HG03097 (cell line): ENCODE results near the gene RAC2.

Source experiments
- ATAC-seq: cut with Tn5 transposase; IDR thresholded peaks from one replicate; pipeline ENCODE4 v1.9.1; 2021; ENCODE audit not compliant: unreplicated experiment, low FRiP score

The RAC2 gene

GRCh38 chr22:37179622-37180420 lies 64.2 kb downstream of the RAC2 start:
- no peak for ATAC-seq

GRCh38 chr22:37179126-37179470 lies 65.0 kb downstream of the RAC2 start:
- ATAC-seq = no peak

DNA sequence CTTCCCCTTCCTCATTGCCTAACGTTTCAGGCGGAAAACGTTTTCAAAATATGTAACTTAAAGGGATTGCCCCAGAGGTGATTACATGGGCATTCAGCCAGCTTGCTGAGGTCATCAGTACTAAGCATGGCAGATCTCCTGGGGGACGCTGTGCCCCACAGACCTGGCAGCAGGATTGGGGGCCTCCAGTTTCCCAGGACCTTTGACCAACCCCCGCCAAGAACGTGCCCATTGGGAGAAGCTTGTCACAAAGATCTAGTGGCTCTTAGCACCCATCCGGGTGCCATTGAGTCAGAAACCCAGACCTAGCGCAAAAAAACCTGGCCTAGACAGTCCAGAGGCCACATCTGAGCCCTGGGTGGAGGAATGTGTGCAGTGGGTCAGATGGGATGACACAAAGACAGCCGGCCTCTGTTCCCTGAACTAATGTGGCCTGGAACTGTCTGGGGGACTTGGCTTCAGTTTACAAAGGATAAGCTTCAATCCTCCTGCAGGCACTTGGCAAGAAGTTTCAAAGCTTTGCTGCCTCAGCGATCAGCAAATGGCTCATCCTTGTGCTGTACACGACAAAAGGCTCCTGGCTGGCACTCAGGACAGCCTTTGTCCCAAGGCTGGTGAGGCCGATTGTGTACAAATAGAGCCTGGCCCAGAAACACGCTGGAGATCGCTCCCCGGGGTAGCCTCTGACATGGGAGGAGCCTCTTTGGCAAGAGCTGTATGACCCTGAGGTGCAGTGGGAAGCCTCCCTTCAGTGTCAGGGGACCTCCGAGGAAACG lies 65.5 kb downstream of the RAC2 start:
- ATAC-seq = no peak

DNA sequence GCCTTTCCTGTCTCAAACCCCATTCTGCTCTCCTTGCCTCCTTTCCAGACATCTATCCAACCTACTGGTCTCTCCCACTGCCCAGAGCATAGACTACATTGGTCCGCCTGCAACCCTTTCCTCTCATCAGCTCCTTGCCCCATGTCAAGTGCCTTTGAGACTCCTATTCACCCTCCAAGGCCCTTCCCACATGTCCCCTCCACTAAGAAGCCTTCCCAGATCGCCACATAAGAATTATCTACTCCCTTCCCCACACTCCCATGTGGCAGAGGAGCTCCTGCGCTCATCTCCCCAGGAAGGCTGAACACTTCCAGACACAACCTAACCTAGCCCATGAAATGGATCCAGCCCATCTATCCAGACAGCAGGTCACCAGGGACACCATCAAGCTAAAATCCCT lies 66.3 kb downstream of the RAC2 start:
- no peak for ATAC-seq

DNA sequence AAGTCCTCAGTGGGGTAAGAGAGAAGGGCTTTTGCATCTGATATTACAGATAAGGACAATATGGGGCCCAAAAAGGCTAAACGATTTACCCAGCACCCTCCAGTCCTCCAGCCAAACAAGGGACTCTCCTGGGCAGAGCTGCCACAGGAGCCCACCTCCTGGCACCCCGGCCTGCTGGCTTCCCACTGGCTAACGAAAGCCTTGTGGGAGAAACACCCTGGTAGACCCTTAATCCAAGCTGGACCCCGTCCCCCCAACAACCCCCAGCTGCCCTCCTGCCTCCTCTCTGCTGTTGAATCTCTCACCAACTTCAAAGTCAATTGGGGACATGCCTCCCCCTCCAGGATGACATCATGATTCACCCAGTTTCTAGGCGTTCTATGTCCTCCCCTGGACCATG lies 66.8 kb downstream of the RAC2 start:
- ATAC-seq = no peak

DNA sequence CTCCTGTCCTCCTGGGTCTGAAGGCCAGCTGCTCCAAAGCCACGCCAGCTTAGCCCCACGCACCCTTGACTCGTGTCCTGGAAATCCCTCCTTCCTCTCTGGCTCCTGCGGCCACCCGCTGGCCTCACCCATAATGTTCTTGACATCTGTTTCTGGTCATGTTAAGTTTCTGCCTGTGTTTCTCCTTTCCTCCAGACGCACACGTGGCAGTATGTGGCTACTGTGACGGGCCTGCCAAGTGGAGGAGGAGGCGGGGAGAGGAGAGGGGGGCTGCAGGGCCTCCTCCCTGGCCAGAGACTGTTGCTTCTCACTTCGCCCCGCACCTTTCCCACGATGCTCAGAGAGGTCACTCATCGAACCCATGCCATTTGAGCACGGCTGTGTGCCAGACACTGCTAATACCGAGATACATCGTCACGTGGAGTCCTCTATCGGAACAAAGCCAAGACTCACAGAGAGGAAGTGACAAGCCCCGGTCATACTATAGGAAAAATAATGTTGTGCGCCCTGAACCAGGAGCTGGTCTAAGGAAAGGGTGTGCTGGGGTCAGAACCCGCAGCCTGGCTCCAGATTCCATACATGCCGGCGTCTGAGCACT lies 67.5 kb downstream of the RAC2 start:
- no peak for ATAC-seq

GRCh38 chr22:37175414-37176281 lies 68.4 kb downstream of the RAC2 start:
- ATAC-seq = no peak
